ENCODE results near the gene NDOR1. TPM values are rescaled to one million over a fixed set of nuclear protein-coding genes. Genes with fewer than 3 reads are reported as not detected.

NDOR1 gene
- total RNA-seq = 3.0 TPM

DNA sequence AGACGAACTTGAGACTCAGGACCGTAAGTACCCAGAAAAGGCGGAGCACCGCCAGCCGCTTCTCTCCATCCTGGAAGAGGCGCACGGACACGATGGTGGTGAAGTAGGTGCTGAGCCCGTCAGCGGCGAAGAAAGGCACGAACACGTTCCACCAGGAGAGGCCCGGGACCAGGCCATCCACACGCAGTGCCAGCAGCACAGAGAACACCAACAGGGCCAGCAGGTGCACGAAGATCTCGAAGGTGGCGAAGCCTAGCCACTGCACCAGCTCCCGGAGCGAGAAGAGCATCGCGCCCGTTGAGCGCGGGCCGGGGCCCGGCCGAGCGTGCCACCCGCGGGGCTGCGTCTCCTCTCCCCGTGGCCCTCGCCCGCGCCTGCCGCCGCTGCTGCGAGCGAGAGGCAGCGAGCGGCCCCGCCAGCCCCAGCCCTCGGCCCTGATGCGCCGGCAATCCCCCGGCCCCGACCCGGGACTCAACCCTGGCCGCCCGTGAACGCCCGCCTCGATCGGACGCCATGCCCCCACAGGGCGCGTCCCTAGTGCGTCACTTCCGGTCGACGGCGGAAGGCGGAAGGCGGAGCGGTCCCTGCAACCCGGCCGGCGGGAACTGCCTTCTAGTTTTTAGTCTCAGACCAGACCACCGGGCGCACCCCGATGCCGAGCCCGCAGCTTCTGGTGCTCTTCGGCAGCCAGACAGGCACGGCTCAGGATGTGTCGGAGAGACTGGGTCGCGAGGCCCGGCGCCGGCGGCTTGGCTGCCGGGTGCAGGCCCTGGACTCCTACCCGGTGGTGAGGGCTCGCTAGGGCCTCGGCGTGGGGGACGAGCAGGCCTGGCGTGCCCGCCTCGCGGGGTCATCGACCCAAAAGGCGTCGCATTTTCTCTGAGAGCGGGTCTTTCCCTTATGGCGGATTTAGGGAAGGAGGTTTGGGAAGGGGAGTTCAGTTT lies at the start of gene NDOR1, which contains the start of gene TMEM203:
TSS of gene NDOR1 (plus strand) at position 575 of the 944 bp plus-strand sequence. CDS start at position 653, 78 bp downstream.
TSS of gene TMEM203 (minus strand) at position 523 of the 944 bp plus-strand sequence. CDS start at position 289, 234 bp downstream.
- DNase-seq = peak; percentile 95

DNA sequence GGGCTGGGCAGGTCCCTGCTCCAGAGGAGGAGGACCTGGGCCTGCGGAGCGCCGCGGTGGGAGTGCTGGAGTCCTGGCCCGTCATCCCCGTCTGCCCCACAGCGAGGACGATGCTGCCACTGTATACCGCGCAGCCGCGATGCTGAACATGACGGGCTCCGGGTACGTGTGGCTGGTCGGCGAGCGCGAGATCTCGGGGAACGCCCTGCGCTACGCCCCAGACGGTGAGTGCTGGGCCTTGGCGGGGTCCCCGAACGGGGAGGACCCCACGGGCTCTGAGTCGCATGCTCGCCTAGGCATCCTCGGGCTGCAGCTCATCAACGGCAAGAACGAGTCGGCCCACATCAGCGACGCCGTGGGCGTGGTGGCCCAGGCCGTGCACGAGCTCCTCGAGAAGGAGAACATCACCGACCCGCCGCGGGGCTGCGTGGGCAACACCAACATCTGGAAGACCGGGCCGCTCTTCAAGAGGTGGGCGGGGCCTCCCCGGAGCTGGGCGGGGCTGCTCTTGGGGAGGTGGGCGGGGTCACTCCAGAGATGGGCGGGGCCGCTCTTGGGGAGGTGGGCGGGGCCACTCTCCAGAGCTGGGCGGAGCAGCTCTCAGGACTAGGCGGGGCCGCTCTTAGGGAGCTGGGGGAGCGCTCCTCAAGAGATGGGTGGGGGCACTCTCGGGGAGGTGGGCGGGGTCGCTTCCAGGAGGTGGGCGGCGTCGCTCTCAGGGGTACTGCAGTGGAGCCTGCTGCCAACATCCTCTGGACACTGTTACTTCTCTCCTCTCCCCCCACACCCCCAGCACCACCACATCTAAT lies 48.7 kb upstream of the NDOR1 start:
- DNase-seq = no peak

DNA sequence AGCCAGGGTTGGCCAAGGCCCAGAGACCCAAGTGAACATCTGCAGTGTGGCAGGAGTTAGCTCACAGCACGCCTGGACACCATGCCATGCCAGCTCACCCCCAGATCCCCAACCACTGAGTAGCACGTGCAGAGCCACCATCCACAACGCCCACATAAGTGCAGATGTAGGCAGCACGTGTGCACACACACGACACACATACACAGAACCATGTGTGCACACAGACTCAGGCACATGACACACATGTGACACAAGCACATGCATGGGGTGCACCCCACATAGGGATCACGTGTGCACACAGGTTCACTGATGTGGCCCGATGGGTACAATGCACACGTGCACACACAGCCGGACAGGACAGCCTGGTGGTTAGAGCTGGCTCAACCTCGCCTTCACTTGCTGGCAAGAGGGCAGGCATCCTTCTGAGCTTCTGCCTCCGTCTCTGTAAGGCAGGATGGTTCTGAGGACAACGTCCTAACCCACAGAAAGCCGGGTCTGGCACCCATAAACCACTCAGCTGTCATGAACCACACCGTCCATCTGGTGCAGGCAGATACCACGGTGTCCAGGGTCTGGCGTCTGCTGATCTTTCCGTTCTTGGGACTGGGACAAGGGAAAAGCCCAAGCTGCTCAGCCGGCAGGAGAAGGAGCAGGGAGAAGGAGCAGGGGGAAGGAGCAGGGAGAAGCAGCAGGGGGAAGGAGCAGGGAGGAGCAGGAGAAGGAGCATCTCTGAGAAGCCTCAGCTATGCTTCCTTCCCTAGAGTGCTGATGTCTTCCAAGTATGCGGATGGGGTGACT lies 47.7 kb upstream of the NDOR1 start:
- no peak for DNase-seq

DNA sequence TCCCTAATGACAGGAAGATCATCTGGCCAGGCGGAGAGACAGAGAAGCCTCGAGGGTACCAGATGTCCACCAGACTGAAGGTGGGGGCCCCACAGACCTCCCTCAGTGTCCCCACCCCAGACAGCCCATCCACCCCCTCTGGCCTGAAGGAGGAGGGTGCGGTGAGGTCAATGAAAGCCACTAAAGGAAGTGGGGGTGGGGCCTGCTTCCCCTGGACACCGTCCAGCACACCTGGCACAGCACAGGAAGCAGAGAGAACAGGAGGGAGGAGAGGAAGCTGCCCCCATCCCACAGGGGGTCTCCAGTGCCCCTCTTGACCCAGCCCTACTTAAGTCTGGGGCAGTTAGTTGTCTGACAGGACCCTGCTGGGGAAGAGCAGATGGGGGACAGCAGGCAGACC lies 46.9 kb upstream of the NDOR1 start:
- DNase-seq = no peak

DNA sequence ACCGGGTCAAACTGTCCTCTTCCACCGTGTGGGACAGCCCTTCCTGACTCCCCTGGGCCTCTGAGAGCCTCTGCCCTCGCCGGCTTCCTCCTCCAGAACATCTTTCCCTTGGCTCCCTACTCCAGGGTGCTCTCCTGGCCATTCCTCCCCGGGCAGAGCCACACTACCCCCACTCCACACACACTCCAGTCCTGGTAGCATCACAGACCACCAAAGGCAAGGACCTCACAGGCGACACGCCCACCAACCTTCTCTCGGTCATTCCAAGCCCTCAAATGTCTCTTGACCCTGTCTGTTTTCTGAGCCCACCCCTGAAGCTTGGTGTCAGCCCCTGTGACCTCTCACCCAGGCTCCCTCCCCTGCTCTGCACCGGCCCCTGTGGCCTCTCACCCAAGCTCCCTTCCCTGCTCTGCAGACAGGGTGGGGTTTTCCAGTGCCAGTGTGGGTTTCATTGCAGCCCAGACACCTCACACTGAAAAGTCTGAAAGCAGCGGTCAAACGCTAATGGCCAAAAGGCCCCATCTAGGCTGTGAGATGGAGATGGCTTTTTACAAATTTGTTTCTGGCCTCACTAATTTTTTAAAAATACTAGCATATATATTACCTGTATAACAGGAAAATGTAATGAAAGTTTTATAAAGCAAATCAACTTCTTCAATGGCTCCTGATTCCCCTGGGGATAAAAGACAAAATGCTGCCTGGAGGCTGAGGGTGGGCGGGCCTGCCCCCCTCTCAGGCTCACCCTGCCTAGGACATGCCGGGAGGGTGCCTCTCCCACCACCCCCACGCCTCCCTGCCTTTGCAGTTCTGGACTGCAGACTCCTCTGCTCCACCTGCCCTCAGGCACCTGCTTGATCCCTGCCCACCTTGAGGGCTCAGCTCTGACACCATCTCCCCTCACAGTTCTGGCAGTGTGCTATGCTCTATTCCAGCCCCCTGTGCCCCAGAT lies 46.1 kb upstream of the NDOR1 start:
- DNase-seq = no peak

DNA sequence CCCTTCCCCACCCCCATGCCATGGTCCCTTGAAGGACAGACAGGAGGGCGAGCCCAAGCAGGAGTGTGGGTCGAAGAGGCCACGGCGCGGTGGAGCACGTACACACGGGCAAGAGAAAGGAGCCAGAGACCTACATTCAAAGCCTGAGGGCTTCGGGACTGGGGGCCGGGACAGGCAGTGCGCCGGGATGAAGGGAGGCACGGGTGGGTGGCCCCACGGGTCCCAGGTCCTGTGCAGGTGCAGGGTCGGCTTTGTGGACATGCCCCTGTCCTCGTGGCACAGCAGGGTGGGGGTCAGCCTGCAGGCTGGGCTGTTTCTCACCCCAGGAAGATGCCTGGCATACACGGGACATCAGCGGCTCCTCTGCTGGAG lies 45.5 kb upstream of the NDOR1 start:
- no peak for DNase-seq

DNA sequence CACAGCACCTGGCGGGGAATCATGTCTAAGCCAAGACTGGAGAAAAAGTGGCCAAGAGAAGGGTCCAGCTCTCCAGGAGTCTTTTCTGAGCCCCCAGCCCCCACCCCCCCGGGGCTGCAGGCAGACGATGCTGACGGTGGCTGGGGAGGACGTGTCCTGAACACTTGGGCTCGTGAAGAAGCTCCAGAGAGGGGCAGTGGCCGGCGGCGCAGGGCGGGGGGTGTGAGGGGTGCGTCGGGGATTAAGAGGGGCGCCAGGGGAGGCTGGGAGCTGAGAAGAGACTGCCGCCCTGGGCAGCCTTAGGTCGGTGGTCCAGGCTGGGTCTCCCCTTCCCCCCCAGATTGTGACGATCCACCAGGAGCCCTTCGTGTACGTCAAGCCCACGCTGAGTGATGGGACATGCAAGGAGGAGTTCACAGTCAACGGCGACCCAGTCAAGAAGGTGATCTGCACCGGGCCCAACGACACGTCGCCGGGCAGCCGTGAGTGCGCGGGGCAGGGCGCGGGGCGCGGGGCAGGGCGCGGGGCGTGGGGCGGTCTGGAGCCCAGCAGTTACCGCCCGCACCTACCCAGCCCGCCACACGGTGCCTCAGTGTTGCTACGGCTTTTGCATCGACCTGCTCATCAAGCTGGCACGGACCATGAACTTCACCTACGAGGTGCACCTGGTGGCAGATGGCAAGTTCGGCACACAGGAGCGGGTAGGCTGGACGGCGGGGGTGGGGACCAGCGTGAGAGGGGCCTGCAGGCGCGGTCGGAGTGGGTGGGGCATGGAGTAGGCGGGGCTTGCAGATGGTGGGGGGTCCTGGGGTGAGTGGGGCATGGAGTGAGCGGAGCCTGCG lies 44.6 kb upstream of the NDOR1 start:
- no peak for DNase-seq

DNA sequence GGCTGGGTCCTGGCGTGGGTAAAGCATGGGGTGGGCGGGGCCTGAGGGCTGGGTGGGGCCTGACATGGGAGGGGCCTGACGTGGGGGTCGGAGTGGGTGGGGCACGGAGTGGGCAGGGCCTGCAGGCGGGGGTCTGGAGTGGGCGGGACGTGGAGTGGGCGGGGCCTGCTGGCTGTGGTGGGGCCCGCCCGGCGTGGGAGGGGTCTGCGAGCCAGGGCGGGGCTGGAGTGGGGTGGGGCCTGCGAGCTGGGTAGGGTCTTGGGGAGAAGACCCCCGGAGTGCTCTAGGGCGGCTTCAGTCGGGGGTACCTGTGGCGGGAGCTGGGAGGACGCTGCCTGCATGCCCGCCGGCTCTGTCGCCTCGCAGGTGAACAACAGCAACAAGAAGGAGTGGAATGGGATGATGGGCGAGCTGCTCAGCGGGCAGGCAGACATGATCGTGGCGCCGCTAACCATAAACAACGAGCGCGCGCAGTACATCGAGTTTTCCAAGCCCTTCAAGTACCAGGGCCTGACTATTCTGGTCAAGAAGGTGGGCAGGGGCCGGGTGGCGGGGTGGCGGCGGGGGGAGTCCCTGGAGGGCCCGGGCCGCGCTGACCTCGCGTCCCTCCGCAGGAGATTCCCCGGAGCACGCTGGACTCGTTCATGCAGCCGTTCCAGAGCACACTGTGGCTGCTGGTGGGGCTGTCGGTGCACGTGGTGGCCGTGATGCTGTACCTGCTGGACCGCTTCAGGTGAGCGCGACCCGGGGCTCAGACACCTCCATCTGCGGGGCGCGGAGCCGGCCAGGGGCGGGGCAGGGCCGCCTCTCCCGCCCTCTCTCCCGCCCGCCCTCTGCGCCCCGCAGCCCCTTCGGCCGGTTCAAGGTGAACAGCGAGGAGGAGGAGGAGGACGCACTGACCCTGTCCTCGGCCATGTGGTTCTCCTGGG lies 43.7 kb upstream of the NDOR1 start:
- DNase-seq = no peak

DNA sequence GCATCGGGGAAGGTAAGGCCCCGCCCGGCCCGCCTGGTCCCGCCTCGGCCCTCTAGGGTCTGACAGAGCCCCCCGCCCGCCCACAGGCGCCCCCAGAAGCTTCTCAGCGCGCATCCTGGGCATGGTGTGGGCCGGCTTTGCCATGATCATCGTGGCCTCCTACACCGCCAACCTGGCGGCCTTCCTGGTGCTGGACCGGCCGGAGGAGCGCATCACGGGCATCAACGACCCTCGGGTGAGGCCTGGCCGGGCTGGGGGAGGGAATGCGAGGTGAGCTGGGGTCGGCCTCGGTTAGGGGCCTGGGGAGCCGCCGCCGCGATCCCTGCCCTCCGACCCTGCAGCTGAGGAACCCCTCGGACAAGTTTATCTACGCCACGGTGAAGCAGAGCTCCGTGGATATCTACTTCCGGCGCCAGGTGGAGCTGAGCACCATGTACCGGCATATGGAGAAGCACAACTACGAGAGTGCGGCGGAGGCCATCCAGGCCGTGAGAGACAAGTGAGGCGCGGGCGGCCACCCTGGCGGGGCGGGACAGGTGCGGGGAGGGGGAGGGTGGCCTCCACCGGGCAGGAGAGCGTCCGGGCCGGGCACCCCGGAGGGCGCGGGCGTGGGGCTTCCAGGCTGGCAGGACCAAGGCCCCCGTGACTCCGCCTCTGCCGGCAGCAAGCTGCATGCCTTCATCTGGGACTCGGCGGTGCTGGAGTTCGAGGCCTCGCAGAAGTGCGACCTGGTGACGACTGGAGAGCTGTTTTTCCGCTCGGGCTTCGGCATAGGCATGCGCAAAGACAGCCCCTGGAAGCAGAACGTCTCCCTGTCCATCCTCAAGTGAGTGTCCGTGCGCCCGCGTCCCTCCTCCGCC lies 42.8 kb upstream of the NDOR1 start:
- DNase-seq = no peak

DNA sequence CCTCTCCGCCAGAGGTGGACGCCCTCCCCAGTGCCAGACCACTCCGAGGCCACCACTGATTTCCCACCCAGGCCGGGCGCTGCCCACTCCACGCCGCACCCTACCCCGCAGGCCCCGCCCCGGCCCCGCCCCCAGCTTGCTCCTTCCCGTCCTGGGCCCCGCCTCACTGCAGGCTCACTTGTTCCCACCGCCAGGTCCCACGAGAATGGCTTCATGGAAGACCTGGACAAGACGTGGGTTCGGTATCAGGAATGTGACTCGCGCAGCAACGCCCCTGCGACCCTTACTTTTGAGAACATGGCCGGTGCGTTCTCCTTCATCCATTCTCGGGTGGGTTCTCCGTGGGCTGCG lies 42.2 kb upstream of the NDOR1 start:
- DNase-seq = no peak

DNA sequence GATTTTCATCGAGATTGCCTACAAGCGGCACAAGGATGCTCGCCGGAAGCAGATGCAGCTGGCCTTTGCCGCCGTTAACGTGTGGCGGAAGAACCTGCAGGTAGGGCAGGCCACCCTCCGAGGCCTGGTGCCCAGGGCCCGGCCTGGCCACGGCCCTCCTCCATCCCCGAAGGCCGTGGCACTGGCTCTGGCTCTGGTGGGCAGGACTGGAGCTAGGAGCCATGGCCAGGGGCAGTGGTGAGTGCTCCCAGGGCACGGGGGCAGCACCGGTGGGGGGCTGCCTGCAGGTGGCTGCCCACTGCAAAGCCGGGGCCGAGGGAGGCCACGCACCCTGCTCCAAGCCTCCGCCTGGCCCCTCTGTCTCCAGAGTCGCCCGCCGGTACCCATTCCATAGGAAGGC lies 41.7 kb upstream of the NDOR1 start:
- DNase-seq = no peak

DNA sequence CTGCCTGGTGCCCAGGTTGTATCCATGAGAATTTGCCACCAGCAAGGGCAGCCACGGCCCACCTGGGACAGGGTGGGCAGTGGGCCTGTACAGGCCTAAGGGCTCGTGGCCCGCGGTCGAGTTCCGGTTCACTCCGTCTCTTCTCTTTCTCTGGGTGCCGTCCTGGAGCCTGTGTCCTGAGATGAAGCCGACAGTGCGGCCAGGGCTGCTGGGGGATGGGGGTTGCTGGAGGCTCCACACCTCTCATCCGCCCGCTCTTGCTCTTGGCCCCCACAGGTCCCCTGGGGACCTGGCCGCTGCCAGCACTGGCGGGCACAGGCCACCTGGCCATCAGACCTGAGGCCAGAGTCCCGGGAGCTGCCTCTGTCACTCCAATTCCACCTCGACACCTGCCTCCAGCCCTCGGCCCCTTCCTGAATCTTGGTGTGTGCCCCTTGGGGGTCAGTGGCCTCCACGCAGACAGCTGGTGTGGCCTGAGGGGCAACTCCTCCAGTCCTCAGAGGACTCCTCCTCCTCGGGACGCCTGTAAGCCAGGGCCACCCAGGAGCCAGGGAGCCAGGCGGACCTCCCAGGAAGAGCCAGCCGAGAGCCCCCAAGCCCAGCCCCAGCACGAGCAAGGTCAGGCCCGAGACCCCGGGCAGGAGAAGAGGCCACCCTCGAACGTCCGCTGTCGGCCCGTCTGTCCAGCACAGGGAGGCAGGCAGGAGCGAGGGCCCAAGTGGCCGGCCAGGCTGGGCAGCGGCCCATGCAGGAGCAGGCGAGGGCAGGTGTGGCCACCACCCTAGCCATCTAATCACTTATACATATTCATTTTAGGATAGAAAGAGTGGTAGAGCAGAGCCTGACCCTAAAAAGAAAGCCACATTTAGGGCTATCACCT lies 40.9 kb upstream of the NDOR1 start:
- DNase-seq = no peak

DNA sequence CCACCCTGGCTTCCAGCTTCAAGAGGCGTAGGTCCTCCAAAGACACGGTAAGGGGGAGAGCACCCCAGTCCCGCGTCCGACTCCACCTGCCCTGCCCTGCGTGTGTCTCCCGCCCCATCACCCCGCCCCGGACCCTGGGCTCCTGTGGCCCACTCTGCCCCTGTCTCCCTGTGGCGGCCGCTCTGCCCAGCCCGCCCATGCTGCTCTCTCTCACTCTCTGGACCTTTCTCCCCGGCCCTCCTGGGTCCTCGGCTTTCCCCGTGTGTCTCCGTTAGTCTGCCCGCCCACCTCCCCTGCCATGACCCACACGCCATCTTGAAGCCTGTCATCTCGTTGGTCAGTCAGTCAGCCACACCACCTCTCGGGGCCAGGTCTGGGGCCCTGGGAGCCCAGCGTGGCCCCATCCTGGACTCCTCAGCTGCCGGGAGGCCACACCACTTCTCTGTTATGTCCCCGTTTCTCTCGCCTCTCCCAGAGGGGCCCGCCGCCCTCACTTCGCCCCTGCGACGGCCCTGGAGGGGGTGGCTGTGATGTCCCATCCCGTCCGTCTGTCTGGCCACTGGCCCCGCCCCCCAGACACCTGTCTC lies 40.2 kb upstream of the NDOR1 start:
- no peak for DNase-seq

DNA sequence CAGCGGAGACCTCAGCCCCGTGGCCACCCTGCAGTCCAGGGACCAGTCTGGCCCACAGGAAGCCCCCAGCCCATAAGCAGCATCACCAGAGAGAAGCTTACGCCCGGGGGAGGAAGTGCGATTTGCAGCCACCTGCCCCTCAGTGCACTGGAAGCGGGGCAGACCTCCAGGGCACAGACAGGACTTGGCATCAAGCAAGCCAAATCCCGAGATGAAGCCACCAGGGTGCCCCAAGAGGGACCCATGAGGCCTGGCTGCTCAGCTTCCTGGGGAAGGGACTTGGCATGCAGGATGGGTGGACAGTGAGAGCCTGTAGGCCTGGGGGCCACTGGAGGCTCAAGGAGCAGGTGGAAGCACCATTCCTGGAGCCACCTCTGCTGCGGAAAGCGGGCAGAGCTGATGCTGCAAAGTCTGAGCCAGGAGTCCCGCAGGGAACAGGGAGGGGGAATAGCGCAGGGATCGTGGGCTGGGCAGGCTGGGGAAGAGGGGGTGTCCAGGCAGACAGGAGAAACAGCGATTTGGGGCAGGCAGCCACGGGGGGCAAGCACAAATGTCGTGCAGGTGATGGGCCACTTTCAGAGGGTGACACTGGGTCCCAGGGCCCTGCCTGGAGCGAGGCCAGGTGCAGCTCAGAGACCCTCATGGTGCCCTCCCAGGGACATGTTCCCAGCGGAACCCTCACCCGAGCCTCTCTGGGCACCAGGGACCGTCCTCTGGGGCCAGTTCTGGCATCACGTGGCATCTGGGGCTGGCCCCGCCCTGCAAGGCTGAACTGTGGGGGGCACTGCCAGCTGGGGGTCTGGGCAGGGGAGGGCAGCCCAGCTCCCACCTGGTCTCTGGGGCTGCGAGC lies 38.9 kb upstream of the NDOR1 start:
- no peak for DNase-seq

DNA sequence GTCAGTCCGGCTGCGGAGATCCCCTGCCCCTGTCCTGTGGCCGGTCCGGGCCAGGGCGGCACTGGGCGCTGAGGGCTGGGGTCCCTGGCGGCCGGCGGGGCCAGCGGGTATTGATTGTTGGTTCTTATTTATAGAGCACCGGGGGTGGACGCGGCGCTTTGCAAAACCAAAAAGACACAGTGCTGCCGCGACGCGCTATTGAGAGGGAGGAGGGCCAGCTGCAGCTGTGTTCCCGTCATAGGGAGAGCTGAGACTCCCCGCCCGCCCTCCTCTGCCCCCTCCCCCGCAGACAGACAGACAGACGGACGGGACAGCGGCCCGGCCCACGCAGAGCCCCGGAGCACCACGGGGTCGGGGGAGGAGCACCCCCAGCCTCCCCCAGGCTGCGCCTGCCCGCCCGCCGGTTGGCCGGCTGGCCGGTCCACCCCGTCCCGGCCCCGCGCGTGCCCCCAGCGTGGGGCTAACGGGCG lies 38.2 kb upstream of the NDOR1 start:
- DNase-seq = no peak

All from tongue (tissue), 2 donors.